ENCODE results near the gene SETD7. TPM values are rescaled to one million over a fixed set of nuclear protein-coding genes. Genes with fewer than 3 reads are reported as not detected.
A peak's percentile ranks its signal among the peaks of the same experiment; 100 is the strongest.

Gene SETD7
- total and polyA plus RNA-seq, 7 donors: 15.2 to 96.0 (median 78.4) TPM

GRCh38 chr4:139457318-139457717 lies 98.7 kb downstream of the SETD7 start:
- no peak for TF ChIP-seq CTCF (IDR thresholded peaks at IDR 0.05)
- Histone ChIP-seq H3K27me3 (ENCODE audit: insufficient read depth in 3 of 3, low read length in 2 of 3) (no peaks in the 10 kb centered on the region), H3K9me3 (no peaks in the 10 kb centered on the region), H3K4me1 (peaks cover 23% of the 10 kb centered on the region), H3K36me3 (ENCODE audit: insufficient read depth in 1 of 2, low read depth in 1 of 2) (no peaks in the 10 kb centered on the region), H3K4me3 (no peak overlapping the region), H3K27ac (no peak overlapping the region)
- WGBS, 3 donors: 58 to 79% (median 60%) methylated on average over 4 of the region's 4 CpGs
- DNase-seq (no peak), ATAC-seq (no peak)
- intact Hi-C loops (cut with DNase I): loop anchor here in 1 of 2 donors (5.0 kb wide), 1 partner anchor 50 kb away; no protein-coding TSS in a partner anchor

DNA sequence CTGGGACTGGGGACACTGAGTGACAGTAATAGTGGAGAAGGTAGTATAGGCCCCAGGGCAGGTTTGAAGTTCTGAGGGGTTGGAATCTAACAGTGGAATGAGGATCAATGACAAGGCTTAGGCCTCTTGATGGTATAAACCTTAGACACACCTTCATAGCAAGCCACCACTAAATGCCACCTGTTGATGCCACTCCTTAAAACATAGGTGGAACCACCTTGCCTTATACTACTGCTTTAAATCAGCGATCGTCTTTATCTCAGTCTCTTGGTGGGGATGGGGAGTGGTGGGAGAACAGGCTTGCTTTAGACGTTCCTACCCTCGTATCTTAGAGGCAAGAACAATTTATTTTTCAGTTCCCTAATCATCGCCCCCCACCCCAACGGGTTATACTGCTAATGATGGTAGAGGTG lies 100.9 kb downstream of the SETD7 start:
- H3K9me3 ChIP-seq: no peaks in the 10 kb centered on the region
- H3K4me3 ChIP-seq: peak overlapping the region; percentile 87
- H3K27me3 ChIP-seq (ENCODE audit: insufficient read depth in 3 of 3, low read length in 2 of 3): no peaks in the 10 kb centered on the region
- peak overlapping the region; percentile 10 for H3K27ac ChIP-seq
- DNase-seq (no peak), ATAC-seq (no peak)
- H3K36me3 ChIP-seq (ENCODE audit: insufficient read depth in 1 of 2, low read depth in 1 of 2): no peaks in the 10 kb centered on the region
- intact Hi-C loops (cut with DNase I): loop anchor here in 1 of 2 donors (5.0 kb wide), 1 partner anchor 52 kb away; no protein-coding TSS in a partner anchor
- no peak for TF ChIP-seq CTCF (IDR thresholded peaks at IDR 0.05)
- WGBS, 3 donors: 42 to 58% (median 47%) methylated on average over 6 of the region's 6 CpGs
- peaks cover 23% of the 10 kb centered on the region for H3K4me1 ChIP-seq

DNA sequence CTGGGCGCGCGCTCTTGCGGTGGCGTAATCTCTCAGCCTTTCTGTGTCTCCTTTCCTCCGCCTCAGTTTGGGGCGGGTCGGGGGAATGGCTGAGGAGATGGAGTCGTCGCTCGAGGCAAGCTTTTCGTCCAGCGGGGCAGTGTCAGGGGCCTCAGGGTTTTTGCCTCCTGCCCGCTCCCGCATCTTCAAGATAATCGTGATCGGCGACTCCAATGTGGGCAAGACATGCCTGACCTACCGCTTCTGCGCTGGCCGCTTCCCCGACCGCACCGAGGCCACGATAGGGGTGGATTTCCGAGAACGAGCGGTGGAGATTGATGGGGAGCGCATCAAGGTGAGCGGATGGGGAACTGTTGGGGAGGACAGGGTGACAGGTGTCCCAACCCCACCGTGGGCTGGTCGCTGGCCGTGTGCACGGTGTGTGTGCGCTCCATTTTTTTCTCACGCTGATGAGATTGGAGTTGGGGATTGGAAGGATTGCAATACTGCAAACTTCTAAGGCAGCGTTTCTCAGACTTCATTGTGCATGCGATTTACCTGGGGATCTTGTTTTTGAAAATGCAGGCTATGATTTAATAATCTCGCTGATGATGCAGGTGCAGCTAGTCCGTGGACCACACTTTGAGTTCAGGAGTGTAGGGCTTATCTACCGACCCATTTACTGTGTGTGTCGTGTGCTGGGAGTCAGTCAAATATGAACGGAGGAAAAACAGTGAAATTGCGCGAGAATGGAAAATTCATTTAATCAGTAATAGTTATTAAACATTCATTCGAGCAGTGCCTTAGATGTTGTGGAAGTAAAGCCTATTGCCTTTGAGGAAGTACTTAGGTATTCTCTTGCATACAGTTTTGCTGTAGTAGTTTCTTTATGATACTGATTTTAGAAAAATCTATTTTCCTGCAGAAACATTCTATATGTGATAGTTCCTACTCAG lies 101.6 kb downstream of the SETD7 start, which contains the start of gene RAB33B:
Gene RAB33B (plus strand): TSS at position 11 of the 935 bp plus-strand sequence. CDS start 75 bp downstream, at position 86.
- DNase-seq: no peak
- intact Hi-C loops (cut with DNase I): loop anchor here in 1 of 2 donors (5.0 kb wide), 1 partner anchor 53 kb away; no protein-coding TSS in a partner anchor
- Histone ChIP-seq H3K9me3 (no peaks in the 10 kb centered on the region), H3K27me3 (ENCODE audit: insufficient read depth in 3 of 3, low read length in 2 of 3) (no peaks in the 10 kb centered on the region), H3K27ac (peak within 1 kb of the TSS; percentile 94), H3K36me3 (ENCODE audit: insufficient read depth in 1 of 2, low read depth in 1 of 2) (no peaks in the 10 kb centered on the region), H3K4me1 (peaks cover 23% of the 10 kb centered on the region), H3K4me3 (peak within 1 kb of the TSS; percentile 87)
- WGBS, 3 donors: 1 to 2% (median 1%) methylated on average over 41 to 46 of the region's 46 CpGs
- TF ChIP-seq CTCF (IDR thresholded peaks at IDR 0.05): no peak
- ATAC-seq: peak; percentile 5 to 26 (median 12)

DNA sequence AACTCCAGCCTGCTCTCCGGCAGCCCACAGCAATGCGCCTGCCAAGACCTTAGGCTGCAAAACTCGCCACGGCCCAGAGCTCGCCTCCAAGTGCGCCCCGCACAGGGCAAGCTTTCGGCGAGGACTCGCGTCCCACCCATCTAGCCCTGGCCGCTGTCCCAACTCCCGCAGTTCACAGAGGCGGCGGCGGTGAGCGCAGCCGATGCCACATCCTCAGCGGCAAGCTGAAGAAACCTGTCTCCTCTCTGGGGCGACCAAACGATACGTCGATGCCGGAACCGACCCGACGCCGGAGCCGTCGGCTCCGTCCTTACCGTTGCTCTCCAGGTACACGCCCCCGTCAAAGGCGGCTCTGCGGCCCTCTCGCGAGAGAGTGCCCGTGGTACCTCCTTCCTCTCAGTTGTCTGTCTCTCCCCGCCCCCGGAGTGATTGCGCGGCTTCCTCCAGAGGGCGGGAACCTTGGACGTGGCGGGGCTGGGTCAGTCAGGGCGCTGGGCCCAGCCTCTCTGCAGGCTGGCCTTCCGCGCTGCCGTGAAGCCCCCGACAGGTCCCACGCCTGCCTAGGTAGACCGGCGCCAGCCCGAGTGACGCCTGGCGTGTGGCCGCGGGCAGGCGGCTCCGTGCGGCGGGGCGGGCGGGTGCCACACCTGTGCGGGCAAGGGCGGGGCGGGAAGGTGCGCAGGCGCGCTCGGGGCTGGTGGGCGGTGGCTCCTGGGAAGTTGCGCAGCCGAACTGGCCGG lies 102.5 kb downstream of the SETD7 start:
- Histone ChIP-seq H3K4me1 (peaks cover 23% of the 10 kb centered on the region), H3K9me3 (no peaks in the 10 kb centered on the region), H3K4me3 (peak overlapping the region; percentile 87), H3K36me3 (ENCODE audit: insufficient read depth in 1 of 2, low read depth in 1 of 2) (no peaks in the 10 kb centered on the region), H3K27ac (peak overlapping the region; percentile 94), H3K27me3 (ENCODE audit: insufficient read depth in 3 of 3, low read length in 2 of 3) (no peaks in the 10 kb centered on the region)
- DNase-seq (peak; percentile 98 to 99), ATAC-seq (peak; percentile 96 to 97 (median 97))
- intact Hi-C loops (cut with DNase I): no loop called here
- WGBS, 3 donors: 0% methylated on average over 54 to 76 of the region's 76 CpGs
- TF ChIP-seq CTCF (IDR thresholded peaks at IDR 0.05): peak; percentile 5
